ENCODE measurements around the gene AUH. TPM values are rescaled to one million over a fixed set of nuclear protein-coding genes. Genes with fewer than 3 reads are reported as not detected.

Gene AUH
- total and polyA plus RNA-seq, 9 of the 15 experiments (the other 6 are each of a cell fraction or from before 2014, with no cell fraction given) = 3.4 to 29.0 (median 10.1) TPM

- Histone ChIP-seq H3K9me3 (replicated peaks; ENCODE audit: control insufficient read depth, insufficient read depth, low read depth, low read length) (0 out of 2 replicates have a peak, but pooled peaks cover 1% of the 10 kb centered on the region), H3K4me3 (no peak overlapping the region), H3K79me2 (ENCODE audit: control insufficient read depth, insufficient read depth, low read length) (peaks cover 22% of the 10 kb centered on the region), H3K4me2 (ENCODE audit: insufficient read depth, low read length) (0 out of 2 replicates have a peak overlapping the region, but pooled peaks have one; percentile 6), H3K27me3 (ENCODE audit: control insufficient read depth in 2 of 2, insufficient read depth in 2 of 2, low read length in 2 of 2) (no peaks in the 10 kb centered on the region), H3K27ac (ENCODE audit: extremely low read depth, low read depth, low read length) (peak overlapping the region; percentile 77), H3K9me1 (ENCODE audit: control insufficient read depth, insufficient read depth, low read length) (no peaks in the 10 kb centered on the region), H3K4me1 (replicated peaks in 1 of 2; ENCODE audit: control insufficient read depth in 2 of 2, insufficient read depth in 2 of 2, low read length in 2 of 2) (peaks cover 34 to 68% of the 10 kb centered on the region in 2 experiments), H4K20me1 (replicated peaks; ENCODE audit: control insufficient read depth, insufficient read depth, low read length) (no peaks in the 10 kb centered on the region), H3K36me3 (ENCODE audit: control insufficient read depth, insufficient read depth, low read length) (peaks cover 2% of the 10 kb centered on the region; the same call in 1 of the 3 replicates), H2AFZ (ENCODE audit: low read depth, low read length) (peak overlapping the region; percentile 28), H3K9ac (ENCODE audit: insufficient read depth in 1 of 2, low read depth in 2 of 2, low read length in 2 of 2) (no peak overlapping the region)
- TF ChIP-seq ZNF592 (IDR thresholded peaks at IDR 0.05) (peak; percentile 12; the same call in 1 of the 2 replicates), FOSL1 (tag; conservative IDR thresholded peaks at IDR 0.05) (no peak), ZNF589 (CRISPR knock-in tag; IDR thresholded peaks at IDR 0.05; ENCODE audit: low read depth) (no peak), NFIX (CRISPR knock-in tag; IDR thresholded peaks at IDR 0.05; ENCODE audit: low read depth) (no peak), ZBTB33 (CRISPR knock-in tag; IDR thresholded peaks at IDR 0.05) (peak; percentile 63; the same call in 1 of the 2 replicates)
- no peak for DNase-seq (ENCODE audit: extremely low read depth in 1 of 4, low spot score in 3 of 4)
- ChIA-PET POLR2A (interaction anchor here (0.6 to 0.9 kb wide), 2 partner anchors 9 to 371 kb away, joined by 3 read pairs; no protein-coding TSS in a partner anchor), CTCF (ENCODE audit: low intra/inter-chr PET ratio) (no interaction called here)
- intact Hi-C loops (cut with micrococcal nuclease) (loop anchor here (5.0 to 10.0 kb wide), 2 partner anchors 56 to 92 kb away; no protein-coding TSS in a partner anchor), in situ Hi-C loops (cut with MboI) (no loop called here)
- no peak for ATAC-seq
- FAIRE-seq = no peak
- 88% methylated on average over 6 of the region's 8 CpGs for WGBS (ENCODE audit: insufficient coverage, low coverage, missing lambda C conversion rate)
- no TSS peak for BruUV-seq (replicated peaks)
Observed at GRCh38 chr9:91196103-91196950, 165.4 kb downstream of the AUH start.

All from K562 (cell line).